ENCODE measurements around the gene MSMO1.

- TF ChIP-seq CTCF (IDR thresholded peaks at IDR 0.05), result no peak
- no peak for TF ChIP-seq POLR2A (IDR thresholded peaks at IDR 0.05)
Observed at GRCh38 chr4:165288639-165289422, 38.6 kb upstream of the MSMO1 start.

Data from heart left ventricle (tissue), 13 donors.